GM12873 (cell line): ENCODE measurements around the gene ZMYND19.

Experiments used
- CTCF ChIP-seq: IDR thresholded peaks from 2 replicates; pipeline ENCODE4 v1.5.1; 2012; ENCODE audit warnings: low read depth, mild to moderate bottlenecking, moderate library complexity, low read length, control low read depth; ENCODE audit not compliant: insufficient read depth; ENCODE audit errors: missing control alignments

ZMYND19 gene

GRCh38 chr9:137547687-137548543 is 42.4 kb downstream of the ZMYND19 start:
- TF ChIP-seq CTCF = no peak

GRCh38 chr9:137545123-137545522 is 45.2 kb downstream of the ZMYND19 start:
- TF ChIP-seq CTCF = no peak

- TF ChIP-seq CTCF = no peak
These were observed 46.0 kb downstream of the ZMYND19 start for GRCh38 chr9:137544176-137544760.

GRCh38 chr9:137543237-137543963 is 46.9 kb downstream of the ZMYND19 start:
- TF ChIP-seq CTCF = no peak

- TF ChIP-seq CTCF = no peak
These were observed 47.8 kb downstream of the ZMYND19 start for GRCh38 chr9:137542486-137542885.

- no peak for TF ChIP-seq CTCF
These were observed 49.8 kb downstream of the ZMYND19 start for GRCh38 chr9:137540536-137540935.

GRCh38 chr9:137538058-137538457 is 52.3 kb downstream of the ZMYND19 start:
- TF ChIP-seq CTCF = no peak
